H1 (cell line): ENCODE results near the gene AFF4. TPM values are rescaled to one million over a fixed set of nuclear protein-coding genes. Genes with fewer than 3 reads are reported as not detected.

ENCODE experiments used
- CTCF ChIA-PET: fragments of 300-600 bp; sonication (Branson Sonifier 250); formaldehyde crosslinking; loops from one replicate; lab custom pipeline; 2021; ENCODE audit not compliant: partially characterized antibody; lab: Charles Lee
- POLR2A ChIA-PET: fragments of 300-600 bp; sonication (Branson Sonifier 250); formaldehyde crosslinking; loops from one replicate; lab custom pipeline; 2021; ENCODE audit warnings: inconsistent platforms; ENCODE audit not compliant: partially characterized antibody; lab: Charles Lee
- DNase-seq, 2 experiments: peaks; one replicate each; pipeline versions ENCODE4 v3.0.0 to v3.0.0-alpha.2; 2010 to 2022; ENCODE audit warnings: low spot score in 2 of 2, low read depth in 1 of 2, mixed read lengths in 1 of 2
- FAIRE-seq: peaks from 2 replicates; lab custom pipeline; 2011; peaks lifted over from hg19 to GRCh38; lab: Jason Lieb, UNC
- H2AFZ ChIP-seq: 2 replicates; pipeline ENCODE4 v1.8.1; 2012; ENCODE audit warnings: low read length, inconsistent platforms
- H2AK5ac ChIP-seq: 2 replicates; pipeline ENCODE4 v1.6.1; 2013; ENCODE audit warnings: low read depth, low read length
- H2BK120ac ChIP-seq: replicated peaks from 2 replicates; pipeline ENCODE3; 2013; ENCODE audit warnings: low read depth, low read length, inconsistent platforms
- H2BK12ac ChIP-seq: 2 replicates; pipeline ENCODE4 v1.6.1; 2013; ENCODE audit warnings: low read depth, low read length
- H2BK15ac ChIP-seq: 2 replicates; pipeline ENCODE4 v1.6.1; 2013; ENCODE audit warnings: low read length
- H2BK20ac ChIP-seq: 2 replicates; pipeline ENCODE4 v1.6.1; 2013; ENCODE audit warnings: low read length
- H2BK5ac ChIP-seq: 2 replicates; pipeline ENCODE4 v1.6.1; 2013; ENCODE audit warnings: low read depth, low read length
- H3K14ac ChIP-seq: 2 replicates; pipeline ENCODE4 v1.6.1; 2013; ENCODE audit warnings: inconsistent platforms; ENCODE audit not compliant: insufficient read length
- H3K18ac ChIP-seq: 2 replicates; pipeline ENCODE4 v1.6.1; 2013; ENCODE audit warnings: low read length; ENCODE audit errors: extremely low read depth
- H3K23ac ChIP-seq: 2 replicates; pipeline ENCODE4 v1.6.1; 2013; ENCODE audit warnings: inconsistent platforms; ENCODE audit not compliant: insufficient read length
- H3K23me2 ChIP-seq: 2 replicates; pipeline ENCODE4 v1.6.1; 2013; ENCODE audit warnings: low read depth, low read length
- H3K27ac ChIP-seq: 2 replicates; pipeline ENCODE4 v1.6.1; 2011; ENCODE audit warnings: low read depth, low read length, inconsistent platforms
- H3K27me3 ChIP-seq, 4 experiments: replicated peaks in 1 of 4; 1 replicate in 1 of 4; 2 replicates in 3 of 4; pipeline versions ENCODE4 v1.6.1 to v1.8.1; 2011 to 2013; ENCODE audit warnings: low read length in 3 of 4, mild to moderate bottlenecking in 3 of 4, inconsistent platforms in 2 of 4, mixed read lengths in 2 of 4, moderate library complexity in 1 of 4; ENCODE audit not compliant: control insufficient read depth in 3 of 4, insufficient read depth in 3 of 4; ENCODE audit errors: extremely low read depth in 1 of 4
- H3K36me3 ChIP-seq, 4 experiments: 2 replicates each; pipeline versions ENCODE4 v1.6.1 to v1.8.1; 2011 to 2013; ENCODE audit warnings: mild to moderate bottlenecking in 4 of 4, low read length in 3 of 4, moderate library complexity in 2 of 4, control low read depth in 1 of 4, inconsistent platforms in 1 of 4; ENCODE audit not compliant: insufficient read depth in 4 of 4, control insufficient read depth in 2 of 4
- H3K4ac ChIP-seq: replicated peaks from 2 replicates; pipeline ENCODE3; 2013; ENCODE audit warnings: low read length, low read depth, mixed read lengths, inconsistent platforms; ENCODE audit not compliant: insufficient read length
- H3K4me1 ChIP-seq, 4 experiments: replicated peaks in 1 of 4; 1 replicate in 1 of 4; 2 replicates in 3 of 4; pipeline versions ENCODE4 v1.6.1 to v1.8.1; 2011 to 2013; ENCODE audit warnings: low read length in 3 of 4, inconsistent platforms in 2 of 4, mixed read lengths in 1 of 4; ENCODE audit not compliant: insufficient read depth in 4 of 4, control insufficient read depth in 3 of 4
- H3K4me2 ChIP-seq, 2 experiments: 2 replicates each; pipeline versions ENCODE4 v1.6.1 to v1.8.1; 2011 to 2013; ENCODE audit warnings: low read depth in 2 of 2, low read length in 2 of 2, control low read depth in 1 of 2, inconsistent platforms in 1 of 2, mild to moderate bottlenecking in 1 of 2; ENCODE audit not compliant: insufficient read depth in 1 of 2
- H3K4me3 ChIP-seq, 4 experiments: fragments of 200-600, 300-600 bp in 1 of 4; sonication (generic), shearing (Covaris generic), sonication (Bioruptor Twin) in 1 of 4; 2 replicates each; pipeline versions ENCODE4 v1.5.1 to v1.8.1; 2011 to 2016; ENCODE audit warnings: low read length in 4 of 4, low read depth in 3 of 4, control low read depth in 2 of 4, inconsistent platforms in 2 of 4, mild to moderate bottlenecking in 2 of 4, mixed read lengths in 1 of 4, moderate library complexity in 1 of 4; ENCODE audit not compliant: insufficient read depth in 2 of 4; ENCODE audit errors: extremely low read depth in 1 of 4
- H3K56ac ChIP-seq: replicated peaks from 2 replicates; pipeline ENCODE3; 2013; ENCODE audit warnings: low read depth, mild to moderate bottlenecking, mixed read lengths, low read length, inconsistent platforms; ENCODE audit not compliant: insufficient read length
- H3K79me1 ChIP-seq: 2 replicates; pipeline ENCODE4 v1.6.1; 2013; ENCODE audit warnings: low read depth, low read length, control low read depth
- H3K79me2 ChIP-seq, 2 experiments: 2 replicates each; pipeline versions ENCODE4 v1.6.1 to v1.8.1; 2012 to 2013; ENCODE audit warnings: low read length in 2 of 2, mild to moderate bottlenecking in 2 of 2, inconsistent platforms in 1 of 2; ENCODE audit not compliant: insufficient read depth in 2 of 2, control insufficient read depth in 1 of 2
- H3K9ac ChIP-seq, 4 experiments: replicated peaks in 1 of 4; 1 replicate in 1 of 4; 2 replicates in 3 of 4; pipeline versions ENCODE4 v1.6.1 to v1.8.1; 2011 to 2013; ENCODE audit warnings: low read depth in 3 of 4, low read length in 3 of 4, control low read depth in 2 of 4, mild to moderate bottlenecking in 2 of 4, moderate library complexity in 2 of 4, inconsistent platforms in 1 of 4; ENCODE audit errors: extremely low read depth in 1 of 4
- H3K9me3 ChIP-seq, 2 experiments: 2 replicates each; pipeline versions ENCODE4 v1.6.1 to v1.8.1; 2012 to 2013; ENCODE audit warnings: mild to moderate bottlenecking in 2 of 2, moderate library complexity in 2 of 2, control low read depth in 1 of 2, inconsistent platforms in 1 of 2, low read depth in 1 of 2, low read length in 1 of 2, mixed read lengths in 1 of 2; ENCODE audit not compliant: insufficient read depth in 2 of 2
- H4K20me1 ChIP-seq, 2 experiments: replicated peaks in 1 of 2; 2 replicates each; pipeline versions ENCODE3 to v1.8.1; 2011 to 2013; ENCODE audit warnings: inconsistent platforms in 2 of 2, low read length in 2 of 2, mild to moderate bottlenecking in 1 of 2; ENCODE audit not compliant: insufficient read depth in 2 of 2, control insufficient read depth in 1 of 2
- H4K5ac ChIP-seq: 2 replicates; pipeline ENCODE4 v1.6.1; 2013; ENCODE audit warnings: low read length, low read depth, mixed read lengths, inconsistent platforms; ENCODE audit not compliant: insufficient read length
- H4K8ac ChIP-seq: 2 replicates; pipeline ENCODE4 v1.8.0; 2013; ENCODE audit warnings: mild to moderate bottlenecking, moderate library complexity, low read length, inconsistent platforms; ENCODE audit not compliant: insufficient read depth; ENCODE audit errors: extremely low read depth
- H4K91ac ChIP-seq: replicated peaks from 2 replicates; pipeline ENCODE3; 2013; ENCODE audit warnings: low read length, mixed read lengths, inconsistent platforms; ENCODE audit not compliant: insufficient read length
- CBX5 ChIP-seq: fragments of 300-800, 300-1000 bp; sonication (generic); IDR thresholded peaks from 2 replicates; pipeline ENCODE4 v1.7.1; 2016; ENCODE audit warnings: antibody characterized with exemption, low read length, low read depth
- POLR2AphosphoS5 ChIP-seq: IDR thresholded peaks from 2 replicates; pipeline ENCODE4 v1.6.1; 2011; ENCODE audit warnings: low read depth, low read length
- WGBS, 2 experiments: shearing (Covaris generic) in 1 of 2; methylation state at CpG; one replicate each; pipeline versions ENCODE4 v1.1.6 to v1.1.7; 2013 to 2015; ENCODE audit warnings: low lambda C conversion rate in 2 of 2, mixed read lengths in 2 of 2, inconsistent platforms in 1 of 2, low coverage in 1 of 2, missing lambda C conversion rate in 1 of 2; ENCODE audit not compliant: insufficient replicate concordance in 2 of 2, insufficient coverage in 1 of 2, insufficient read length in 1 of 2; ENCODE audit errors: extremely low coverage in 1 of 2, missing lambda C conversion rate in 1 of 2; 5-methylcytosine and 5-hydroxymethylcytosine counted together
- polyA plus RNA-seq, 7 experiments: library from polyadenylated mRNA; depleted of rRNA in 3 of 7; stranded (reverse) in 5 of 7; unstranded in 2 of 7; fragments of >200 nt in 5 of 7; fragments of 200-250 nt in 2 of 7; gene quantifications; 1 replicate in 5 of 7; 2 replicates in 1 of 7; 4 replicates in 1 of 7; pipeline versions ENCODE4 v1.2.1 to v1.2.3, GENCODE V29; 2011 to 2013; ENCODE audit warnings: missing spikeins in 2 of 7, mixed read lengths in 2 of 7
- total RNA-seq: library from RNA; stranded (reverse); fragmentation: NEBNext Ultra II Directional; extraction: Animal tissue kit (Norgen Biotek cat#: 25700); gene quantifications from 2 replicates; pipeline ENCODE4 v1.2.1, GENCODE V29; 2021

AFF4 gene
- total and polyA plus RNA-seq, 2 of the 8 experiments (the other 6 are each of a cell fraction or from before 2014, with no cell fraction given): 12.0 to 61.4 TPM

- no peak overlapping the region for H2BK12ac ChIP-seq
These were observed 94.7 kb downstream of the AFF4 start for GRCh38 chr5:132868754-132869153.

More at GRCh38 chr5:132868754-132869153, 94.7 kb downstream of the AFF4 start:
- H2BK5ac ChIP-seq: no peak overlapping the region
- CTCF ChIA-PET: interaction anchor here (0.6 to 32.2 kb wide), 5 partner anchors 10 to 115 kb away, joined by 3 to 465 read pairs (median 4); partner anchors contain the start of gene SHROOM1
- H3K9ac ChIP-seq: no peak overlapping the region
- no peak overlapping the region for H3K4me2 ChIP-seq
- H4K5ac ChIP-seq: no peak overlapping the region
- H3K4me1 ChIP-seq: peaks cover 4 to 7% (median 6%) of the 10 kb centered on the region in 4 experiments; a peak in 5 of 7 replicates
- H3K23ac ChIP-seq: no peak overlapping the region
- H3K79me2 ChIP-seq: peaks cover 3 to 13% of the 10 kb centered on the region in 2 experiments; a peak in 2 of 4 replicates
- no peak overlapping the region for H3K56ac ChIP-seq
- H2BK20ac ChIP-seq: no peak overlapping the region
- 91% methylated on average over 4 of the region's 4 CpGs; no CpG with 5 or more reads in 1 of the 2 experiments for WGBS, 2 experiments
- H3K4me3 ChIP-seq: no peak overlapping the region
- peaks cover 6 to 29% (median 14%) of the 10 kb centered on the region in 4 experiments for H3K36me3 ChIP-seq
- POLR2A ChIA-PET: interaction anchor here (0.6 to 1.2 kb wide), 3 partner anchors 14 to 417 kb away, joined by 3 read pairs; no protein-coding TSS in a partner anchor
- H2BK120ac ChIP-seq: no peak overlapping the region
- DNase-seq (no peak), FAIRE-seq (no peak)
- peaks cover 3% of the 10 kb centered on the region; the same call in 1 of the 2 replicates for H3K79me1 ChIP-seq
- H3K27ac ChIP-seq: no peak overlapping the region
- H4K91ac ChIP-seq: no peak overlapping the region
- H2AK5ac ChIP-seq: no peak overlapping the region
- H3K4ac ChIP-seq: no peak overlapping the region
- no peak overlapping the region for H2AFZ ChIP-seq
- peaks cover 0 to 2% of the 10 kb centered on the region in 2 experiments for H4K20me1 ChIP-seq
- H3K9me3 ChIP-seq: no peaks in the 10 kb centered on the region
- H3K18ac ChIP-seq: no peak overlapping the region
- peaks cover 9% of the 10 kb centered on the region for H3K23me2 ChIP-seq
- H4K8ac ChIP-seq: no peak overlapping the region
- no peak overlapping the region for H2BK15ac ChIP-seq
- H3K27me3 ChIP-seq: no peaks in the 10 kb centered on the region
- no peak overlapping the region for H3K14ac ChIP-seq
- TF ChIP-seq CBX5 (no peak), POLR2AphosphoS5 (peak; percentile 54; the same call in 1 of the 2 replicates)
